ENCODE measurements around the gene B3GNT5. TPM values are rescaled to one million over a fixed set of nuclear protein-coding genes. Genes with fewer than 3 reads are reported as not detected.
A peak's percentile ranks its signal among the peaks of the same experiment; 100 is the strongest.

B3GNT5 gene
- total and polyA plus RNA-seq, 2 experiments from 2014 or later = 4.9 to 6.4 TPM

DNA sequence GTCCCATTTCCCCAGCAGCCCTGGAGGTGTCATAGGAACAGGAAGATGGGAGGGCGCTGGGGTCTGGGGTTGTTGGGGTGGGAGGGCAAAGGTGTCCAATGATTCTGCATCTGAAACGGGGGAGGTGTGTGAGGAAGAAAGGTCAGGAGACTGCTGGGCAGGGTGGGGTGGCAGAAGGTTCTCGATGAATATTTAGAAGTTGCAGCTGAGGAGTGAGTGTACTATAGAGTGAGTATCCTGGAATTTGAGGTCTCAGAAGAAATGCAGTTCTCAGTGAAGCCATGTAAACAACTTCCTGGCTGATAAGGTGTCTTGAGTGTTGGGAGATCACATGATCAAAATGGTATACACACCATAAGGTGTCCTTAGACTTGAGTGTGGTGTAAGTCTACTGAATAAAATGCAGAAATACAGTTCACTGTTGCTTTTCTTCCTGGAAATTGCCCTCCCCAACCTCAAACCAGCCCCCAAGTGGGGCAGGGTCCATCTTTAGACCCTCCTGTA, 9.9 kb downstream of the B3GNT5 start (continued):
- TF ChIP-seq, protein P1, sequence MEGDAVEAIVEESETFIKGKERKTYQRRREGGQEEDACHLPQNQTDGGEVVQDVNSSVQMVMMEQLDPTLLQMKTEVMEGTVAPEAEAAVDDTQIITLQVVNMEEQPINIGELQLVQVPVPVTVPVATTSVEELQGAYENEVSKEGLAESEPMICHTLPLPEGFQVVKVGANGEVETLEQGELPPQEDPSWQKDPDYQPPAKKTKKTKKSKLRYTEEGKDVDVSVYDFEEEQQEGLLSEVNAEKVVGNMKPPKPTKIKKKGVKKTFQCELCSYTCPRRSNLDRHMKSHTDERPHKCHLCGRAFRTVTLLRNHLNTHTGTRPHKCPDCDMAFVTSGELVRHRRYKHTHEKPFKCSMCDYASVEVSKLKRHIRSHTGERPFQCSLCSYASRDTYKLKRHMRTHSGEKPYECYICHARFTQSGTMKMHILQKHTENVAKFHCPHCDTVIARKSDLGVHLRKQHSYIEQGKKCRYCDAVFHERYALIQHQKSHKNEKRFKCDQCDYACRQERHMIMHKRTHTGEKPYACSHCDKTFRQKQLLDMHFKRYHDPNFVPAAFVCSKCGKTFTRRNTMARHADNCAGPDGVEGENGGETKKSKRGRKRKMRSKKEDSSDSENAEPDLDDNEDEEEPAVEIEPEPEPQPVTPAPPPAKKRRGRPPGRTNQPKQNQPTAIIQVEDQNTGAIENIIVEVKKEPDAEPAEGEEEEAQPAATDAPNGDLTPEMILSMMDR (conservative IDR thresholded peaks at IDR 0.05; ENCODE audit: low read depth in 2 of 2) = no peak

DNA sequence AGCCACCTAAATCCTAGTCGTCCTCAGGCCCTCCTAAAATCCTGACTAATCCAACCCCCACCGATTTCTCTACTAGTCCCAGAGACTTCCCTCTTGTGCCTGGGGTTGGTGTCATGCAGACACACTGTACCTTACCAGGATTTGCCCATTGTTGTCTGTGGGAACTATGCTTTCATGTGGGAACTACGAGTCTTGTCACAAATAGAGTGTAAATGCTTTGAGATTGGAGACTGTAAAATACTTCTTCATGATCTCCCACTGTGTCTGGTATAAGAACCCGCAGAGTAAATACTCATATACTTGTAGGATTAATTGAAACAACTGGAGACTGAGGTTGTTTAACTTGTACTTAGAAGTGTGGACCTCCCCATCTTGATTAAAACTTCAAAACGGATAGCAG, 11.2 kb downstream of the B3GNT5 start:
- H4K20me1 ChIP-seq (replicated peaks; ENCODE audit: insufficient read depth) = no peaks in the 10 kb centered on the region
- H3K4me3 Mint-ChIP-seq = no peak overlapping the region
- peak; percentile 22 for ATAC-seq
- no peaks in the 10 kb centered on the region for H3K27me3 ChIP-seq (ENCODE audit: insufficient read depth)
- H3K4me1 Mint-ChIP-seq = peaks cover 31% of the 10 kb centered on the region
- H3K4me2 ChIP-seq = peak overlapping the region; percentile 54
- no peak overlapping the region for H2AFZ ChIP-seq
- peaks cover 4% of the 10 kb centered on the region for H3K27me3 Mint-ChIP-seq (ENCODE audit: insufficient read depth, low read depth, poor library complexity)
- H3K36me3 ChIP-seq (ENCODE audit: insufficient read depth) = no peaks in the 10 kb centered on the region
- peaks cover 19% of the 10 kb centered on the region for H3K79me2 ChIP-seq (replicated peaks; ENCODE audit: insufficient read depth)
- no peaks in the 10 kb centered on the region for H3K9me3 Mint-ChIP-seq
- peaks cover 52% of the 10 kb centered on the region for H3K4me1 ChIP-seq (ENCODE audit: insufficient read depth)
- no peak for TF ChIP-seq STAT1 (IDR thresholded peaks at IDR 0.05; ENCODE audit: unreplicated experiment)
- TF ChIP-seq, protein P2, sequence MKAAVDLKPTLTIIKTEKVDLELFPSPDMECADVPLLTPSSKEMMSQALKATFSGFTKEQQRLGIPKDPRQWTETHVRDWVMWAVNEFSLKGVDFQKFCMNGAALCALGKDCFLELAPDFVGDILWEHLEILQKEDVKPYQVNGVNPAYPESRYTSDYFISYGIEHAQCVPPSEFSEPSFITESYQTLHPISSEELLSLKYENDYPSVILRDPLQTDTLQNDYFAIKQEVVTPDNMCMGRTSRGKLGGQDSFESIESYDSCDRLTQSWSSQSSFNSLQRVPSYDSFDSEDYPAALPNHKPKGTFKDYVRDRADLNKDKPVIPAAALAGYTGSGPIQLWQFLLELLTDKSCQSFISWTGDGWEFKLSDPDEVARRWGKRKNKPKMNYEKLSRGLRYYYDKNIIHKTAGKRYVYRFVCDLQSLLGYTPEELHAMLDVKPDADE (IDR thresholded peaks at IDR 0.05) = no peak
- peaks cover 6% of the 10 kb centered on the region; the same call in 2 of the 3 replicates for H3K36me3 Mint-ChIP-seq (ENCODE audit: low read depth)
- no peak overlapping the region; the same call in 1 of the 2 replicates for H3K27ac ChIP-seq (ENCODE audit: low read depth)
- no peaks in the 10 kb centered on the region; the same call in 1 of the 2 replicates for H3K9me2 ChIP-seq (ENCODE audit: insufficient read depth)
- no peak for DNase-seq (ENCODE audit: low spot score)
- H3K27ac Mint-ChIP-seq = no peak overlapping the region
- H3K4me3 ChIP-seq = no peak overlapping the region
- no peaks in the 10 kb centered on the region for H3F3A ChIP-seq (replicated peaks; ENCODE audit: low read depth)

DNA sequence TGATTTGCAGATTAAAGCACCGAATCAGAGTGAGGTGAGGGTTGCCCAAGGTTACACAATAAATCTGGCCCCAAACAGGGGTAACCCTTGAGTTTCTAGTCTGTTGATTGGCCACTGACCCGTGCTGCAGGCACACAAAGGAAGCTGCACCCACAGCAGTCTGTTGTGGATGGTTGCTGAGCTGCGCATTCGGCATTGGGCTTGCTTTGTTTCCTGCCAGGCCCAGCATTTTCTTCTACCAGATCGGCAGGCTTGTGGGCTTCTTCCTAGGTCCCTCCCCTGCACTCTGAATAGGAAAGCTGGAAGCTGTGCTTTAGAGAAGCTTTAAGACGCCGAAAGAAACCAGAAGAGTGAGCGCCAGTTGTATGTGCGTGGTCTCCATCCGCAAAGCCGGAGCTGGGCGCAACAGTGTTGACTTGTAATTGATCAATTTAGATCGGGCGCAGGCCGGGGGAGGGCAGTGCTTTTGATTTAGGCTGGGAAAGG, 12.1 kb downstream of the B3GNT5 start:
- Histone ChIP-seq H3K36me3 (ENCODE audit: insufficient read depth) (no peaks in the 10 kb centered on the region), H3K4me2 (peak overlapping the region; percentile 54), H3K4me3 (peak overlapping the region; percentile 44), H2AFZ (no peak overlapping the region), H3K27ac (ENCODE audit: low read depth) (peak overlapping the region; percentile 88), H4K20me1 (replicated peaks; ENCODE audit: insufficient read depth) (no peaks in the 10 kb centered on the region), H3K27me3 (ENCODE audit: insufficient read depth) (no peaks in the 10 kb centered on the region), H3F3A (replicated peaks; ENCODE audit: low read depth) (no peaks in the 10 kb centered on the region), H3K4me1 (ENCODE audit: insufficient read depth) (peaks cover 54% of the 10 kb centered on the region), H3K9me2 (ENCODE audit: insufficient read depth) (no peaks in the 10 kb centered on the region; the same call in 1 of the 2 replicates), H3K79me2 (replicated peaks; ENCODE audit: insufficient read depth) (peaks cover 19% of the 10 kb centered on the region)
- peak; percentile 84 for ATAC-seq
- no peak overlapping the region for H3K27ac Mint-ChIP-seq
- DNase-seq (ENCODE audit: low spot score) = peak; percentile 78
- H3K4me3 Mint-ChIP-seq = no peak overlapping the region
- no peaks in the 10 kb centered on the region for H3K9me3 Mint-ChIP-seq
- H3K27me3 Mint-ChIP-seq (ENCODE audit: insufficient read depth, low read depth, poor library complexity) = peaks cover 4% of the 10 kb centered on the region
- H3K36me3 Mint-ChIP-seq (ENCODE audit: low read depth) = peaks cover 6% of the 10 kb centered on the region; the same call in 2 of the 3 replicates
- peaks cover 26% of the 10 kb centered on the region for H3K4me1 Mint-ChIP-seq
- TF ChIP-seq, protein P2 (IDR thresholded peaks at IDR 0.05) = no peak
- TF ChIP-seq ZNF114 (CRISPR knock-in tag; IDR thresholded peaks at IDR 0.05) (no peak), JUNB (IDR thresholded peaks at IDR 0.05; ENCODE audit: unreplicated experiment) (no peak), ZNF331 (CRISPR knock-in tag; IDR thresholded peaks at IDR 0.05; ENCODE audit: low read depth) (no peak), STAT1 (IDR thresholded peaks at IDR 0.05; ENCODE audit: unreplicated experiment) (no peak)
- TF ChIP-seq, protein P3, sequence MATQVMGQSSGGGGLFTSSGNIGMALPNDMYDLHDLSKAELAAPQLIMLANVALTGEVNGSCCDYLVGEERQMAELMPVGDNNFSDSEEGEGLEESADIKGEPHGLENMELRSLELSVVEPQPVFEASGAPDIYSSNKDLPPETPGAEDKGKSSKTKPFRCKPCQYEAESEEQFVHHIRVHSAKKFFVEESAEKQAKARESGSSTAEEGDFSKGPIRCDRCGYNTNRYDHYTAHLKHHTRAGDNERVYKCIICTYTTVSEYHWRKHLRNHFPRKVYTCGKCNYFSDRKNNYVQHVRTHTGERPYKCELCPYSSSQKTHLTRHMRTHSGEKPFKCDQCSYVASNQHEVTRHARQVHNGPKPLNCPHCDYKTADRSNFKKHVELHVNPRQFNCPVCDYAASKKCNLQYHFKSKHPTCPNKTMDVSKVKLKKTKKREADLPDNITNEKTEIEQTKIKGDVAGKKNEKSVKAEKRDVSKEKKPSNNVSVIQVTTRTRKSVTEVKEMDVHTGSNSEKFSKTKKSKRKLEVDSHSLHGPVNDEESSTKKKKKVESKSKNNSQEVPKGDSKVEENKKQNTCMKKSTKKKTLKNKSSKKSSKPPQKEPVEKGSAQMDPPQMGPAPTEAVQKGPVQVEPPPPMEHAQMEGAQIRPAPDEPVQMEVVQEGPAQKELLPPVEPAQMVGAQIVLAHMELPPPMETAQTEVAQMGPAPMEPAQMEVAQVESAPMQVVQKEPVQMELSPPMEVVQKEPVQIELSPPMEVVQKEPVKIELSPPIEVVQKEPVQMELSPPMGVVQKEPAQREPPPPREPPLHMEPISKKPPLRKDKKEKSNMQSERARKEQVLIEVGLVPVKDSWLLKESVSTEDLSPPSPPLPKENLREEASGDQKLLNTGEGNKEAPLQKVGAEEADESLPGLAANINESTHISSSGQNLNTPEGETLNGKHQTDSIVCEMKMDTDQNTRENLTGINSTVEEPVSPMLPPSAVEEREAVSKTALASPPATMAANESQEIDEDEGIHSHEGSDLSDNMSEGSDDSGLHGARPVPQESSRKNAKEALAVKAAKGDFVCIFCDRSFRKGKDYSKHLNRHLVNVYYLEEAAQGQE (IDR thresholded peaks at IDR 0.05; ENCODE audit: unreplicated experiment) = no peak
